Naive thymus-derived CD8-positive, alpha-beta T cell (primary cell): ENCODE results near the gene FBLN1. TPM values are rescaled to one million over a fixed set of nuclear protein-coding genes. Genes with fewer than 3 reads are reported as not detected.
A peak's percentile ranks its signal among the peaks of the same experiment; 100 is the strongest.
"Not testable (repeated sequence)": the region's sequence is repeated elsewhere in the genome, so short reads cannot be mapped to it uniquely, and the experiment has no call there.

ENCODE experiments used
- ATAC-seq, 2 donors: fragments of 150-1000 bp; cut with Tn5 transposase in 1 of 2; sonication (Bioruptor Pico), chemical (Tn5 transposase) in 1 of 2; 1 replicate in 1 of 2; 2 replicates in 1 of 2; pipeline ENCODE4 v1.10.0; 2021; ENCODE audit warnings: mild to moderate bottlenecking in 2 of 2, moderate library complexity in 2 of 2
- POLR2A ChIA-PET: fragments of 350-600 bp; sonication (Branson Sonifier 250); formaldehyde crosslinking; loops from one replicate; lab custom pipeline; 2021; ENCODE audit warnings: antibody characterized with exemption; lab: Charles Lee
- DNase-seq, 10 donors: peaks; one replicate each; pipeline versions ENCODE4 v3.0.0 to v3.0.0-alpha.2; 2020 to 2022
- H3K27ac Mint-ChIP-seq, 10 donors: one replicate each; pipeline ENCODE4 v1.8.0; 2020 to 2022; ENCODE audit warnings: mild to moderate bottlenecking in 10 of 10, mixed read lengths in 10 of 10, moderate library complexity in 4 of 10, inconsistent platforms in 1 of 10
- H3K27me3 Mint-ChIP-seq, 5 donors: one replicate each; pipeline ENCODE4 v1.8.0; 2021 to 2022; ENCODE audit warnings: mixed read lengths in 5 of 5
- H3K36me3 Mint-ChIP-seq, 3 donors: one replicate each; pipeline ENCODE4 v1.8.0; 2020 to 2022; ENCODE audit warnings: mixed read lengths in 3 of 3, mild to moderate bottlenecking in 2 of 3, inconsistent platforms in 1 of 3
- H3K4me1 Mint-ChIP-seq, 4 donors: one replicate each; pipeline ENCODE4 v1.8.0; 2021 to 2022; ENCODE audit warnings: mixed read lengths in 4 of 4
- H3K4me3 Mint-ChIP-seq, 10 donors: one replicate each; pipeline ENCODE4 v1.8.0; 2020 to 2022; ENCODE audit warnings: mild to moderate bottlenecking in 10 of 10, mixed read lengths in 10 of 10, moderate library complexity in 6 of 10, inconsistent platforms in 1 of 10
- H3K9me3 Mint-ChIP-seq, 9 donors: one replicate each; pipeline ENCODE4 v1.8.0; 2020 to 2022; ENCODE audit warnings: mixed read lengths in 9 of 9, mild to moderate bottlenecking in 3 of 9, inconsistent platforms in 1 of 9, moderate library complexity in 1 of 9
- polyA plus RNA-seq, 3 donors: library from polyadenylated mRNA; unstranded; fragments of 300-500 nt; fragmentation: Illumina TruSeq; gene quantifications; one replicate each; pipeline ENCODE4 v1.2.3, GENCODE V29; 2021
- total RNA-seq, 8 experiments: library from RNA in 2 of 8; stranded (reverse) in 2 of 8; gene quantifications; one replicate each; pipeline ENCODE4 v1.2.3 and lab custom pipeline; 2021 to 2026

Gene FBLN1
- total and polyA plus RNA-seq, 5 experiments from 2014 or later: not detected

DNA sequence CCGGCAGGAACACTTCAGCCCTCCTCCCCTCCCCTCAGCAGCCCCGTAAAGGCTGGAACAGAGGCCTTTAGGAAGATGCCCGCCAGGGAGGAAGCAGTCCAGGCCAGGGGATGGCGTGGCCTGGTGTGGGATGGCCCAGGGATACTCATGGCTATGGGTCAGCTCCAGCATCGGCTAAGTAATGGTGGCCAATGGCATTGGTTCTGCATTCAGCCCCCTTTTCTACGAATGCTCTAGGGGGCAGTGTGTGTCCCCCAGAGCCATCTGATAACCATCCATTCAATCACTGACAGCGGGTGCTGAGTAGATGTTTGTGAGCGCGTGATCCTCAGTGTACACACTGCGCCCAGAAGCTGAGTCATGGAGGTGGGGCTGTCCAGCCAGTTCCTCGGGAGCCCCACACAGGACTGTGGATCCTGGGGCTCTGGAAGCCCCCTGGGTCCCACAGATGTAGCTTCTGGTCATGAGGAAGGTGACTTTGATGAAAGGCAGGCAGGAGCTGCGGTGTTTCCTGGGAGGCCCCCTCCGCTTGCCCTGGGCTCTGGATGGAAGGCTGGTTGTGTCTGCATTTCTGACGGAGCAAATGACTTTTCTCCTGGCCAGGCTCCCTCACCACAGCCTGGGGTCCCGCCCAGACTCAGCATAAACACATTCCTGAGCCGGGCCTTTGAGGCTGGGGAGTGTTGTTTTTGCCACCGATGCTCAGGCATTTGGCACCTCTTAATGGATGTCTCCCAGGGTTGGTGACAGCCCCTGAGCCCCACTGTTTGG lies 46.5 kb downstream of the FBLN1 start:
- H3K4me1 Mint-ChIP-seq: peaks cover 0 to 4% (median 0%) of the 10 kb centered on the region in 4 donors
- no peak overlapping the region for H3K4me3 Mint-ChIP-seq
- H3K9me3 Mint-ChIP-seq: no peaks in the 10 kb centered on the region
- H3K27ac Mint-ChIP-seq: no peak overlapping the region
- H3K36me3 Mint-ChIP-seq: no peaks in the 10 kb centered on the region
- DNase-seq (no peak), ATAC-seq (no peak)
- POLR2A ChIA-PET: no interaction called here
- H3K27me3 Mint-ChIP-seq: peaks cover 2 to 9% (median 3%) of the 10 kb centered on the region in 5 donors

DNA sequence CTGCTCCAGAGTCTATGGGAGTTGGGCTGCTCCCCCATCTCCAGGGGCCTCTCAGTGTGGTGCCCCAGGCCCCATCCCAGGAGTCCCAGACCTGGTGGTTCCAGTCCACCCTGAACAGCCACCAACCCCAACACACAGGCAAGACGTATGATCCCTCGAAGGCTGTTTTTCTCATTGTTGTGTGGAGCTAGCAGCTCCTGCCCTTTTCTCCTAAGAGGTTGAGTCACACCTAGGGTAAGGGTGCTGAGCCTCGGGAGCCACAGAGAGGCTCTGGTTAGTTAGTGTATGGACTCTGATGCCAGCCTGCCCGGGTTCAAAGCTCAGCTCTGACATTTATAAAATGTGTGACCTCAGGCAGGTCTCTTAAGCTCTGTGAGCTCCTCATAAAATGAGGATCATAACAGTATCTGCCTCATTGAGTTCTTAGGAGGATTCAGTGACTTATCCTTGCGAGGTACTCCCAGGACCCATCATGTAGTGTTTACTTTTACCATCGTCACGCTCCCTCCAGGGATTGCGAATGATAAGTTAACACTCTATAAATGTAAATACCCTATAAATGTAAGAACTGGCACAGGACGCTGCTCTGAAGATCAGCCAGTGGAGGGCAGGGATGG lies 47.2 kb downstream of the FBLN1 start:
- Mint-ChIP-seq H3K4me1 (peaks cover 0 to 6% (median 0%) of the 10 kb centered on the region in 4 donors), H3K27me3 (peaks cover 2 to 9% (median 4%) of the 10 kb centered on the region in 5 donors), H3K27ac (no peak overlapping the region), H3K4me3 (no peak overlapping the region), H3K9me3 (no peaks in the 10 kb centered on the region), H3K36me3 (no peaks in the 10 kb centered on the region)
- DNase-seq: no peak
- POLR2A ChIA-PET: no interaction called here
- no peak for ATAC-seq

DNA sequence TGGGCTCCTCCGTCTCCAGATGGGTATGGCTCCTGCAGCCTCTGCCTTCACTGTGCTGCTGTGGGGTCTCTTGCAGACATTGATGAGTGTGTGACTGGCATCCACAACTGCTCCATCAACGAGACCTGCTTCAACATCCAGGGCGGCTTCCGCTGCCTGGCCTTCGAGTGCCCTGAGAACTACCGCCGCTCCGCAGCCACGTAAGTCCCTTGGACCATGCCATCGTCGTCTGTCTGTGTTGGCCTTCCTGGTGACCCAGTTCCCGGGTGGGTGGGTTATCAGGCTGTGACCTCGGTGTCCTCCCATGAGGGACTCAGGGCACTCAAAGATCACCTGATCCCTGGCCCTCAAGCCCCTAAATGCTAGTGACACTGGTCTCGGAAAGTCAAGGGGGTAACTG lies 47.7 kb downstream of the FBLN1 start:
- H3K9me3 Mint-ChIP-seq: no peaks in the 10 kb centered on the region

DNA sequence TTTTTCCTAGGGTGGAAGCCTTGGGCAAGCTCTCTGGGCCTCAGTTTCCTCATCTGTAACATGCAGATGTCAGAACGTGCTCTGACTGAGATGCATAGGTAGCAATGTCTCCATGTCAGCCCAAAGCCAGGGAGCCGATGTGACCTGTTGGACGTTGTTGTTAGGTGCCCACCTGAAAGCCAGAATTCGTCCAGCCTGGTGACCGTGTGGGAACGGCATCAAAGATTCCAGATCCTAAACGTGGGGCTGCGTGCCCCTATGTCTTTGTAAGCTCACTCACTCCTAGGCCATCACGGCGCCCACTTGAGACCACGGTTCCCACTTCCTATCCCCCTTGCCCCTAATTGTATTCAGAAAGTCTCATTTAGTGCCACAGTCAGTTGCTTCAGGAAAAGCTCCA lies 48.2 kb downstream of the FBLN1 start:
- no peak overlapping the region for H3K27ac Mint-ChIP-seq
- POLR2A ChIA-PET: no interaction called here
- peaks cover 0 to 6% (median 0%) of the 10 kb centered on the region in 4 donors for H3K4me1 Mint-ChIP-seq
- ATAC-seq (no peak), DNase-seq (no peak)
- H3K4me3 Mint-ChIP-seq: no peak overlapping the region
- H3K27me3 Mint-ChIP-seq: peaks cover 2 to 13% (median 8%) of the 10 kb centered on the region in 5 donors
- no peaks in the 10 kb centered on the region for H3K36me3 Mint-ChIP-seq
- H3K9me3 Mint-ChIP-seq: no peaks in the 10 kb centered on the region

More for the DNA sequence above, 47.7 kb downstream of the FBLN1 start:
- H3K4me3 Mint-ChIP-seq: no peak overlapping the region
- ATAC-seq: no peak
- POLR2A ChIA-PET: no interaction called here
- no peak for DNase-seq
- H3K27me3 Mint-ChIP-seq: peaks cover 2 to 10% (median 5%) of the 10 kb centered on the region in 5 donors
- H3K36me3 Mint-ChIP-seq: no peaks in the 10 kb centered on the region
- peaks cover 0 to 6% (median 0%) of the 10 kb centered on the region in 4 donors for H3K4me1 Mint-ChIP-seq
- H3K27ac Mint-ChIP-seq: no peak overlapping the region

GRCh38 chr22:45551310-45552016 lies 48.8 kb downstream of the FBLN1 start:
- POLR2A ChIA-PET: no interaction called here
- Mint-ChIP-seq H3K27ac (no peak overlapping the region), H3K27me3 (peaks cover 2 to 16% (median 9%) of the 10 kb centered on the region in 5 donors), H3K9me3 (no peaks in the 10 kb centered on the region), H3K4me3 (no peak overlapping the region), H3K4me1 (peaks cover 0 to 6% (median 0%) of the 10 kb centered on the region in 4 donors), H3K36me3 (no peaks in the 10 kb centered on the region)
- no peak for ATAC-seq
- no peak for DNase-seq

DNA sequence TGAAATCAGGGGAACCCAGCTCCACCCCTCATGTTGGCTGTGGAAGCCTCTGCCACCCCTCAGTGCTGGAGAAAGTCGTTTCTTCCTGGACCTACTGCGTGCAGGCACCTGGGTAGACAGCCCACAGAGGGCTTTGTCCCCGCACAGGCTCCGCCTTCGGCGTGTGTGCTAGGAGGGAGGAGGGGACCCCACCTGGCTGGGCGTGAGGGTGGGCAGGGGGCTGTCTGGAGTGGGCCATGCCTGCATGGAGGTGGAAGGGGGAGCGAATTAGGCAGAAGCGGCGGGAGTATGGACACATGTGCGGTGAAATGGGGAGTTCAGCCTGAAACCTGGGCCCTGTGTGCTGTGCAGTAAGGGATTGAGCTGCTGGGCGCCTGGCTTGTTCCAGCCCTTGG lies 49.3 kb downstream of the FBLN1 start:
- DNase-seq (no peak), ATAC-seq (no peak)
- no peaks in the 10 kb centered on the region for H3K36me3 Mint-ChIP-seq
- H3K27me3 Mint-ChIP-seq: peaks cover 2 to 16% (median 9%) of the 10 kb centered on the region in 5 donors
- H3K9me3 Mint-ChIP-seq: no peaks in the 10 kb centered on the region
- no peak overlapping the region for H3K27ac Mint-ChIP-seq
- H3K4me3 Mint-ChIP-seq: no peak overlapping the region
- peaks cover 0 to 6% (median 0%) of the 10 kb centered on the region in 4 donors for H3K4me1 Mint-ChIP-seq
- POLR2A ChIA-PET: no interaction called here

- DNase-seq (no peak), ATAC-seq (no peak)
- no peak overlapping the region for H3K4me3 Mint-ChIP-seq
- H3K27me3 Mint-ChIP-seq: peaks cover 5 to 18% (median 9%) of the 10 kb centered on the region in 5 donors
- POLR2A ChIA-PET: no interaction called here
- H3K4me1 Mint-ChIP-seq: peaks cover 0 to 6% (median 0%) of the 10 kb centered on the region in 4 donors
- H3K9me3 Mint-ChIP-seq: no peaks in the 10 kb centered on the region
- H3K36me3 Mint-ChIP-seq: no peaks in the 10 kb centered on the region
- H3K27ac Mint-ChIP-seq: peak overlapping the region in 1 of 10 donors; percentile 34
These were observed 50.1 kb downstream of the FBLN1 start for GRCh38 chr22:45552580-45553350.

DNA sequence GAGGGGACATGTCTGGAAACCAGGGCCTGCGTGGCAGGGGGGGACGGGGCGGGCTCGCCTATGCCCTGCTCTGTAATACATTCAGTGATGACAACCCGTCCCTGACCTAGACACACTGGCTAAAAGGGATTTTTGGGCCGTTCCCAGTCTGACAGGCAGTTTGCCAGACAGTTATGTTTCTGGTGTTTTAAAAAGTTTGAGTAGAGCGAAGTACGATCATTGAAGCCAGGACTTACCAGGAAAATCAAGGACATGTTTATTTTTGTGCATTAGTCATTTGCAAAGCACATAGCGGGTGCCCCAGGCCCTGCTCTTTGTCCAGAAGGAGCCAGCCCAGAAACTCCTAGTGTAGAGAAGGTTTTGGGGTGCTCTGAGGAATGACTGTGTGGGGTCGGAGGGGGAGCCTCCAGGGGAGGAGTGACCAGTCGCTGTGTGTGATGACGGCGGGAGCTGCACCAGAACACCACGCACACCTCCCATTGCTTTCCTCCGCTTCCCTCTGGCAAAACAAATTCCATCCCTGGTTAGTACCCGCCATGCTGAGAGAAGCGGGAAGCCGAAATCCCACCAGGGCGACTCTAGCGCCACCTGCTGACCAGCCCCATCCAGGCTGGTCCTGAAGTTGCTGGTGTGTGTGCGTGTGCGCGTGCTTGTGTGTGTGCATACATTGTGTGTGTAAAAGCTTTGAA lies 50.8 kb downstream of the FBLN1 start:
- peak overlapping the region in 1 of 10 donors; percentile 34 for H3K27ac Mint-ChIP-seq
- no peak overlapping the region for H3K4me3 Mint-ChIP-seq
- DNase-seq: peak in 9 of 10 donors; percentile 14 to 68 (median 39)
- POLR2A ChIA-PET: interaction anchor here (0.6 kb wide), 1 partner anchor 184 kb away, joined by 4 read pairs; no protein-coding TSS in a partner anchor
- H3K27me3 Mint-ChIP-seq: peaks cover 6 to 18% (median 9%) of the 10 kb centered on the region in 5 donors
- peaks cover 0 to 6% (median 0%) of the 10 kb centered on the region in 4 donors for H3K4me1 Mint-ChIP-seq
- ATAC-seq: peak in 1 of 2 donors; percentile 36
- H3K9me3 Mint-ChIP-seq: peaks cover 0 to under 1% (median 0%) of the 10 kb centered on the region in 9 donors
- no peaks in the 10 kb centered on the region for H3K36me3 Mint-ChIP-seq

GRCh38 chr22:45554040-45554406 lies 51.3 kb downstream of the FBLN1 start:
- ATAC-seq (no peak), DNase-seq (no peak)
- H3K36me3 Mint-ChIP-seq: no peaks in the 10 kb centered on the region
- POLR2A ChIA-PET: interaction anchor here (0.6 kb wide), 1 partner anchor 184 kb away, joined by 4 read pairs; no protein-coding TSS in a partner anchor
- H3K4me1 Mint-ChIP-seq: peaks cover 0 to 6% (median 0%) of the 10 kb centered on the region in 4 donors
- H3K27ac Mint-ChIP-seq: no peak overlapping the region
- H3K4me3 Mint-ChIP-seq: no peak overlapping the region
- peaks cover 0 to 2% (median 0%) of the 10 kb centered on the region in 9 donors for H3K9me3 Mint-ChIP-seq
- H3K27me3 Mint-ChIP-seq: peaks cover 6 to 18% (median 9%) of the 10 kb centered on the region in 5 donors

DNA sequence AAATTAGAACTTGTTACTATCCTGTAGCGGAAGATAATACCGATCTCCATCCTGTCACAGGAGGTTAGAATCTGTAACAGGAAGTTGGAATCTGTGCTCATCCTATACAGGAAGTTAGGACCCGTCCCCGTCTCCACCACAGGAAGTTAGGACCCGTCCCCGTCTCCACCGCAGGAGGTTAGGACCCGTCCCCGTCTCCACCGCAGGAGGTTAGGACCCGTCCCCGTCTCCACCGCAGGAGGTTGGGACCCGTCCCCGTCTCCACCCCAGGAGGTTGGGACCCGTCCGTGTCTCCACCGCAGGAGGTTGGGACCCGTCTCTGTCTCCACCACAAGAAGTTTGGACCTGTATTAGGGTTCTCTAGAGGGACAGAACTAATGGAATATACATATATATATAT lies 52.2 kb downstream of the FBLN1 start:
- Mint-ChIP-seq H3K27me3 (peaks cover 4 to 18% (median 9%) of the 10 kb centered on the region in 5 donors), H3K9me3 (peaks cover 0 to 11% (median 0%) of the 10 kb centered on the region in 9 donors), H3K36me3 (peaks cover 0 to under 1% (median 0%) of the 10 kb centered on the region in 3 donors), H3K4me3 (no peak overlapping the region), H3K4me1 (peaks cover 0 to 6% (median 0%) of the 10 kb centered on the region in 4 donors), H3K27ac (no peak overlapping the region)
- no peak for ATAC-seq
- POLR2A ChIA-PET: no interaction called here
- no peak for DNase-seq

GRCh38 chr22:45557926-45558325 lies 55.2 kb downstream of the FBLN1 start:
- H3K4me3 Mint-ChIP-seq, POLR2A ChIA-PET, H3K4me1 Mint-ChIP-seq, H3K27ac Mint-ChIP-seq, DNase-seq, ATAC-seq: not testable (repeated sequence)
- H3K36me3 Mint-ChIP-seq: peaks cover 0 to 18% (median 0%) of the 10 kb centered on the region in 3 donors
- peaks cover 0 to 31% (median 12%) of the 10 kb centered on the region in 9 donors for H3K9me3 Mint-ChIP-seq
- H3K27me3 Mint-ChIP-seq: peaks cover 3 to 19% (median 7%) of the 10 kb centered on the region in 5 donors
